T-helper 1 cell (primary cell): ENCODE data around the gene ING5.

Experiments
- DNase-seq, 5 donors: peaks; one replicate each; pipeline ENCODE4 v3.0.0-alpha.2; 2012 to 2020

ING5 gene

GRCh38 chr2:241777686-241778627, 76.1 kb downstream of the ING5 start:
- DNase-seq = no peak
